GM19025 (cell line): ENCODE measurements around the gene DOC2B.
"Not testable (repeated sequence)": the region's sequence is repeated elsewhere in the genome, so short reads cannot be mapped to it uniquely, and the experiment has no call there.

Source experiments
- ATAC-seq: cut with Tn5 transposase; IDR thresholded peaks from one replicate; pipeline ENCODE4 v1.9.1; 2021; ENCODE audit warnings: mild to moderate bottlenecking, low read depth, moderate library complexity; ENCODE audit not compliant: unreplicated experiment

DOC2B gene

DNA sequence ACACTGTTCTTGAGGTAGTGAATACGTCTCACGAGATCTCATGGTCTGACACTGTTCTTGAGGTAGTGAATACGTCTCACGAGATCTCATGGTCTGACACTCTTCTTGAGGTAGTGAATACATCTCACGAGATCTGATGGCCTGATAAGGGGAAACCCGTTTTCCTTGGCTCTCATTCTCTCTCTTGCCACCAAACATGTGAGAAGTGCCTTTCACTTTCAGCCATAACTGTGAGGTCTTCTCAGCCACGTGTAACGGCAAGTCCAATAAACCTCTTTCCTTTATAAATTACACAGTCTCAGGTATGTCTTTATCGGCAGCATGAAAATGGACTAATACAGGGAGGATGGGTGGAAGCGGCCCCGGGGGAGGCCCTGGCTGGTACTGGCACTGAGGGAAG, 12.8 kb downstream of the DOC2B start:
- ATAC-seq, result not testable (repeated sequence)

DNA sequence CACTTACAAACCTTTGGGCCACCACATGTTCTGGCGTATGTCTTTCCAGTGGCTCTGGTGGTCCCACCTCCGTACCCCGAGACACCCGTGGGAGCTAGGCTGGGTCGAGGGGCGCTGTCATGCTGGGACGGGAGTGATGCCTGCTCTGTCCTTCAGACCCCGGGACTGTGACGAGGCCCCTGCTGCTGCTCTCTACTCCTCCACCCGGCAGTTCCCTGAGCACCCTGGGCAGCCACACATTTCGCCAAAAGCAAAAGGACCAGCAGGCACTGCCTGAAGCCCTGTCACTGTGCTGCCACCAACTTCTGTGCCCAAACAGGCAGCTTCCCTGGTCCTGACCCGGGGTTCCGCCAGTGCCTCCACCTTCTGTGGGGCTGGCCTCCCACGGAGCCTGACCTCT, 15.5 kb downstream of the DOC2B start:
- no peak for ATAC-seq

DNA sequence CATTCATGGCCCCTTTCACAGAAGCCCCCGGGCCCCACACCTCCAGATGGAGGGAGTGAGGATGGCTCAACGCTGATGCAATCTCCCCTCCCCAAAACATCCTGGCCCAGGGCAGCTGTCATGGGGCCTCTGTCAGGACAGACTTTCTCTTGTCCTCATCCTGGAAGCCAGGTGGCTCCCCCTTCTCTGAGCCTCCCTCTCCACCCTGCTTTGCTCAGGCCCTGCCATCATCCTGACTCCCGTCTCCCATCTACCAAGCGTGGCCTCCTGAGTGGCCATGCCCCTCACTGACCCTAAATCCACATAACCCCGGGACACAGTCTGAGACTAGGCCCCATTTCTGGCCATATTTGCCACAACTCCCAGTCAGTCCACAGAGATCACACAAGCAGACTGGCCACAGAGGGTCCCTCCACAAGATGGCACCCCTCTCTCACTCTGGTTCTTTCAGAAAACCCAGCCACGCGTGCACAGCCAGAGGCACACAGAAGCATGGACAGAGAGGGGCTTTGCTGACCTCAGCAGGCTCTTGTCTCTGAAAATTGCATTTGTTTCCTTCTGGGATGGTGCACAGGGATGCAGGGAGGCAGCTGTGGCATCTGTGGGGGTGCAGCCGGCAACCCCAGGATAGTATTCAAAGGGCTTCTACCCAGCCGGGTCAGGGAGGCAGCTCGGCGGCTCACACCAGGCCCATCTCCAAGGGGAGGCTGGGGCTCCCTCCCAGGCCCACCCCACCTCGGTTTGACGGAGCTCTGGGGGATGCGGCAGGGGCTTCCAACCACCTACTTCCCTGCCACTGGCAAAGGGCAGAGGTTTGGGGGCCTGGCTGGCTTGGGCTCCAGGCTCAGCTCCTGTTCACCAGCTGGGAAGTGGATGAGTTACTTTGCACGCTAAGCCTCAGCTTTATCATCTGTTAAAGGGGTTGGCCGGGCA, 16.9 kb downstream of the DOC2B start:
- no peak for ATAC-seq

DNA sequence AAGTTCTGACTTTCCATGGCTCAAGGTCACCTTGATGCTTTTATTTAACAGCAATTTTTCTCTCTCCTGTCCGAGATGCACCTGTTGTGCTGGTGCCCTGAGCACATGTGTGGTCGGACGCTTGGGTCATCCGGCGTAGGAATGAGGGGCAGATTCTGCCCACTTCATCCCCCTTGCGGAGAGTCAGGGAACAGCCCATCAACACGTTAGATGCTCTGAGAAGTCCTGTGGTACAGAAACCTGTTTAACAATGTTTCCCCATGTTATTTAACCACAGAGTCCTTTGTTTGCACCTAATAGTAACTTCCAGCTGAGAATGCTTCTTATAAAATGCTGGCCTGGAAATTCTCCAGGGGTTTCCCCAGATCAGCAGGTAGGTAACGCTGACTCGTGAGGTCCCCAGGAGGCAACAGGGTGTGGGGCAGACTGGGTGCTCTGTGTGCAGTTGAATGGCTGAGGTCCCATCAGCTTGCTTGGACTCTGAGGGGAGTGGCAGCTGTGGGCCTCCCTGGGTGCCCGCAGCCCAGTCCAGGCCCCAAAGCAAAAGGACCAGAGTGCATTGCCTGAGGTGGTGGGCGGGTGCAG, 17.8 kb downstream of the DOC2B start:
- no peak for ATAC-seq

DNA sequence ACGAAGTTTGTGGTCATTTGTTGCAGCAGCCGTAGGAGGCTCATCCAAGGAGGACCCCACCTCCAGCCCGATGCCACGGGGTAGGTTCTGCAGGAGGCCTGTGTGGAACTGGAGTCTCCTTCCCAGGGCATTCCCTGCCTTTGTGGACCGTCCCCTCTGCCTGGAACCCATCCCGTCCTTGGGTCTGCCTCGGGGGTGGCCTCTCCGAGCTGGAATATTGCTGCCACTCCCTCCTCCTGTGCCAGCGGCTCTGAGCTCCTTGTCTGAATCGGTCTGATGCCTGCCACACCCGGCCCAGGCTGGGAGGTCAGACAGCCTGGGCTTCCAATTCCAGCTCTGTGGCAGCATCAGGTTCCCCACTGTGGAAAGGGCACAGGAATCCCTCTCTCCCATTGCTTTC, 18.8 kb downstream of the DOC2B start:
- ATAC-seq, result no peak

DNA sequence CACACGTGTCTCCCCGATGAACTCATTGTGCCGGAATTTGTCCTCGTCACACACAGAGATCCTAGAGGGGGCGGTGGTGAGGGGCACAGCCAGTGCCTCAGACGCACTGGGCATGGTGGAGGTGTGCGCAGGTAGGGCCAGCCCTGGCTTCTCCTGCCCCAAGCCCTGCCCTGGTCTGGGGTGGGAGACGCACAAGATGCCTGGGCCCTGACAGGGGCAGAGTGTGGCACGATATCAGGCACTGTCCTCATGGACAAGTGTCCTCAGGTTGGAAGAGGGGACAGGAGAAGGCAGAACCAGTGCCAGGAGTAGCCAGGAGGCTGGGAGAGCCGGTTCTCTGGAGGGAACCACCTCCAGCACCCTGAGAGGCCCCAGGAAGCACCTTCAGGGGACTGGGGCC, 20.0 kb downstream of the DOC2B start:
- ATAC-seq, result no peak

DNA sequence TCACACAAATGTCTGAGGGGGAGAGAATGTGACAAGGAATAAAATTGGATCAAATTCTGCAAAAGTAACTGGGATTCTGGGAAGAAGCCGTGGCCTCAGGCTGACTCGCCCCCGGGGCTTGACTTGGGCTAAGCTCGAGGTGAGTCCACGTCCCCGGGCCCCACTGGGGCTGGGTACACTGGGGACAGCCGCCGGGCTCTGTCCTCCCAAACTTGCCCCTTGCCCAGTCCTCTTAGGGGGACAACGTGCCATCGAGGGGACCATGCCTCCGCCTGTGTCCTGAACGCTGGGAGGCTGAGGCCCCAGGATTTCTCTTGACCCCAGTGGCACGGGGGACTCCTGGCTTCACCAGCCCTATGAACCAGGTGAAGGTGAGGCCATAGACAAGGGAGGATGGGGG, 21.1 kb downstream of the DOC2B start:
- no peak for ATAC-seq

DNA sequence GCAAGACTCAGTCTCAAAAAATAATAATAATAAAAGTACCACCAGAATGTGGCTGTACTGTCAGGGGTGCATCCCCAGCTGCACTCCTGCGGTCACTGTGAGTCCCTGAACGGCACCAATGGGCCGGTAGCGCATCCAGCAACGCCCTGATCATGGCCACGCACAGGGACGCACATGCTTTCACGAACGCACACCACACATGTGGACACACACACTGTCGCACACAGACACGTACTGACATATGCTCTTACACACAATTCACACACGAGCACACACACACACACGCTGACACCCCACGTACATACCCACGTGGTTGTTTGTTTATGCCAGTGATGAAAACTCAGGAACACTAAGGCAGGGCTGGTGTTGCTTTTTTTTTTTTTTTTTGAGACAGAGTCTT, 21.8 kb downstream of the DOC2B start:
- ATAC-seq, result no peak

DNA sequence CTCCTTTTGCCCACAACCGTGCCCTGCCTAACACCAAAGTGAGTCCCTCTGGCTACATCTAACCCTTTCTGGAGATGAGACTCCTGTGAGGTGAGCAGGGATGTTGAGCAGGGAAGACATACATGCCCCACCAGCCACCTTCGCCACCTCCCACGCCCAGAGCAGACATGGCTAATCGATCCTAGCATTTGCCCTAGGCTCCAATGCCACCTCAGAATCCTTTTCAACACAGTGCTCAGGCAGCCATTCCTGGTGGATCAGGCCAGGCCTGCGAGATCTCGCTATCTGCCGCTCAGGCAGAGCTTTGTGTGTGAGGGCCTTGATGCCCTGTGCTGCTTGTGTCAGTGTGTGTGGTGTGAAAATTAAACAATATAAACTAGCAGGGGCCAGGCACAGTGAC, 23.1 kb downstream of the DOC2B start:
- ATAC-seq, result no peak

DNA sequence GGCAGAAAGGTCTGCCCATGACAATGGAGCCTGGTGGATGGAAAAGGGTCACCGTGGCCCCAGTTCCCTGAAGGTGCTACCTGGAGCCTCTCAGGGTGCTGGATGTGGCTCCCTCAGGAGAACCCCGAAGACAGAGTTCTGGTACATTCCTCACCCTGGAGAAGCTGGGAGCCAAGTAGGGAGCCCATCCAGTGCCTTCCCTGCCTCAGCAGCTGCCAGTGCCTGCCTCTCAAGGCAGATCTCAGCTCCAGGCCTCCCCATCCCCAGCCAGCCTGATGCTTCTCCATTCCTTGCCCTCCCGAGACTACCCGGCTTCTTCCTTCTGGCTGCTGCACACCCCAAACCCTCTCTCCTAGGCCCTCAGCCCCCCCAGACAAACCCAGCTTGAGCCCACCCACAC, 23.5 kb downstream of the DOC2B start:
- ATAC-seq, result no peak

DNA sequence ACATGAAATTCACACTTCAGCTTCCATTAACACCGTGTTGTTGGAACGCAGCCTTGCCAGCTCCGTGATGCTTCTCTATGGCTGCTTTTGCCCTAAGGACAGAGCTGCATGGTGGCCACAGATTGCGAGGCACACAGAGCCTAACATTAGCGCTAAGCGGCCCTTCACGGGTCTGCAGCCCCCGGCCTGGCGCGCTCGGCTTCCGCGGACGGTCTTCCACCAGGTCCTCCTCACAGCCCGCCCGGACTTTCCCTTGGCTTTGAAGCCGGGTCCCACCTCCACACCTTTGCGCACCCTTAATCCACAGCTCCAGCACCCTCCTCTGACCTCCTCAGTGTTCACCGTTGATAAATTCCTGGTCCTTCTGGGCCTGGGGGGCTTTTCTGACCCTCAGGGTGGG, 24.5 kb downstream of the DOC2B start:
- ATAC-seq, result no peak

DNA sequence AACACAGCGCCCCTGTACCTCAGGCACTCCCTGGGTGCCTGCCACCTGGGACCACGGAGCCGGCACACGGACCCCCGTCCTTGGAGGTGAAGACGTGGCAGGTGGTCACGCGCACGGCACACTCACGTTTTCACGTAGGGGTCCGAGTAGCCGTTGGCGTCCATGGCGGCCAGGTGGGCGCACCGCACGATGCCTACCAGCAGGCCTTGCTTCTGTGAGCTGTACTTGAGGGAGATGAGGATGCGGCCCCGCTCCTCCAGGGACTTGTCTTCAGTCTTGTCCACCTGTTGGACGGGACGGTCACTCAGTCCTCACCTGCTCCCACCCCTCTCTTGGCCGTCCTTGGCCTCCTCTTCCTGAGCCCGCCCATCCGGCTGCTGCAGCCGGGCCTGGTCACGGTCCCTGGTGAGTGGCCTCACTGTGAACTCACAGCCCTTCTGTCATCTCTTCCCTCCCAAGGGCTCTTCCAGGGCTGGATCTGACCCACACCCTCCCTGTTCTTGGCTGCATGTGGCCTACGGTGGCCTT, 25.3 kb downstream of the DOC2B start:
- no peak for ATAC-seq

DNA sequence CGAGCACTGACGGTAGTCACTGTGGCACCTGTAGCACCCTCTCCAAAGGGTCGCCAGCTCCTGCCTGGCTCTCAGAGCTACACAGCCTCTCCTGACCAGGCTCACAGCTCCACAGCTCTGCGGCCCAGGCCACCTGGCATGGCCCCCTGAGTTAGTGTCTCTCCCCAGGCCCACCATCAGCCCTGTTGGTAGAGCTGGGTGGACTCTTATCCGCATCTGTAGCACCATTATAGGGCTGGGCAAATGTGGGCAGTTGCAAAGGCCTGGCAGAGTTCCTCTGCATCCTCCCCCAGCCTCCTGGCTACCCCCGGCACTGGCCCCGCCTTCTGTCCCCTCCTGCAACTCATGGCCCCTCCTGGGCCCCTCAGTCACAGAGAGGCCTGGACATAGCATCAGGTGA, 25.9 kb downstream of the DOC2B start:
- no peak for ATAC-seq

DNA sequence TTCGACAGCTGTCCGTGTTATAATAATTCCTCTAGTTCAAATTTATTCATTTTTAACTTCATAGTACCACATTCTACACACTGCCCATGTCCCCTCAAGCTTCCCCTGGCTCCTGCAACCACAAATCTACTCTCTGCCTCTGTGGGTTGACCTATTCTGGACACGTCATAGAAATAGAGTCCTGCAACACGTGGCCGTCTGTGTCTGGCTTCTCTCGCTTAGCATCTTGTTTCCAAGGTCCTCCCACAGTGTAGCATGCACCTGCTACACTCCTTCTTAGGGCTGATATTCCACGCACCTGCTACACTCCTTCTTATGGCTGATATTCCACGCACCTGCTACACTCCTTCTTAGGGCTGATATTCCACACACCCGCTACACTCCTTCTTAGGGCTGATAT, 27.6 kb downstream of the DOC2B start:
- no peak for ATAC-seq

DNA sequence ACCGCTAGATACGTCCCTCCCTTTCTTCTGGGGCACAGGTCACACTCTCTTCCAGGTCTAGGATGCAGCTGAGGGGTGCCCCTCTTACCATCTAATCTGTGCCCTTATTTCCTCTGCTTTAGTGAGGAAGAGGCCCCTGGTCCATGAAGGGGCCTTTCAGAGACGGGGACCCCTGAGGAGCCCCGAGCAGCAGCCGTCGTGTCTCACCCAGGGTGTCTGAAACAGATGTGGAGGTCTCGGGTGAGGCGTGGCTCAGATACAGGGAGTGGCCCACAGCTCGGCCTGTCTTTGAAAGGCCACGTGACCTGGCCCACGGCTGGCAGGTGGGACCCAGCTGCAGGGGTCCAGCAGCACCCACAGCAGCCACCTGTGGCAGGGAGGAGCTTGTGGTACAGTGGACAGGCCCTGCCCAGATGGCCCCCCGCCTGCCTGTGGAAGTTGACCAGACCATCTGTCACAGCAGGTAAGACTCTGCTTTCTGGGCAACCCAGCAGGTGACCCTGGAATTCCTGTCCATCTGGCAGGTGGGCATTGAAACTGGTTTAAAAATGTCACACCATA, 28.5 kb downstream of the DOC2B start:
- ATAC-seq, result no peak

DNA sequence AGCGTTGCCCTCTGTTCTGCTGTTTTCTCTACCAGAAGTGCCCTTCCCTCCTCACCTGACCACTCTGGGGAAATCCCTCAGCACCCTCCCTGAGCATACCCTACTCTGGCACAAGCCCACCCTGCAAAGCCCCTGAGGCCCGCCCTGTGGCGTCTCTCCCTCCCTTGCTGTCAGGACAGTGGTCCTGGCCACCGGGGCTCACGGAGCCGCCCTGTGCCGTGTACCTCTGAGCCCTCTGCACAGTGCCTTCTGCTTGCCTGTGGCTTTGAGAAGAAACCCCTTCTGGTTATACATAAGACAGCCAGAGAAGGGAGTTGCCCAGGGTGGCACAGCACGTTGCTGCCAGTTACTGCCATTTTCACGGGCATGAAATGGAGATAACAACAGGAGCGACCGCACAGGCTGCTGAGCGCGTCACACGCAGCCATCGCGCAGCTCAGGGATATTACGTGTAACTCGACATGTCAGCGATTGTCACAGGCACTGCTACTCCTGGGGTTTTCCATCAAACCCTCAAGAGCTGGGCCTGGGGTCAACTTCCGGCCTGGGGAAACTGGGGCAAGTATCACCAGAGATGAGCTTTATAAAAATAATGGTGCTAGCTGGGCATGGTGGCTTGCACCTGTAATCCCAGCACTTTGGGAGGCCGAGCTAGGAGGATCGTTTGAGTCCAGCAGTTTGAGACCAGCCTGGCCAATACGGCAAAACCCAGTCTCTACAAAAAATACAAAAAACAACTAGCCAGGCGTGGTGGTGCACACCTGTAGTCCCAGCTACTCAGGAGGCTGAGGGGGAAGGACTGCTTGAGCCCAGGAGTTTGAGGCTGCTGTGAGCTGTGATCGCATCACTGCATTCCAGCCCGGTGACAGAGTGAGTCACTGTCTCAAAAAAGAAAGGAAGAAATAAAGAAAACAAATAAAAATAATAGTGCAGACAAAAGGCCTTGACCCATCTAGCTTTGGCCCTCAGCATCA, 29.3 kb downstream of the DOC2B start:
- ATAC-seq, result no peak

DNA sequence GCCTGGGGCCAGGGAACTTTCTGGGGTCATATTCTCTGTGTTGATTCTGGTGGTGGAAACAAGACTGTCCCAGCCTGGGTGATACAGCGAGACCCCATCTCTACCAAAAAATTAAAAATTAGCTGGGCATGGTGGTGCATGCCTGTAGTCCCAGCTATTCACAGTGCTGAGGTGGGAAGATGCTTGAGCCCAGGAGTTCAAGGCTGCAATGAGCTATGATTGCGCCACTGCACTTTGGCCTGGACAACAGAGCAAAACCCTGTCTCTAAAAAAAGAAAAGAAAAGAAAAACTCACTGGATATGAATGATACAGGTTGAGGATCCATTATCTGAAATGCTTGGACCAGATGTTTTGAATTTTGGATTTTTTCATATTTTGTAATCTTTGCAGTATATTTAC, 30.4 kb downstream of the DOC2B start:
- ATAC-seq, result no peak

DNA sequence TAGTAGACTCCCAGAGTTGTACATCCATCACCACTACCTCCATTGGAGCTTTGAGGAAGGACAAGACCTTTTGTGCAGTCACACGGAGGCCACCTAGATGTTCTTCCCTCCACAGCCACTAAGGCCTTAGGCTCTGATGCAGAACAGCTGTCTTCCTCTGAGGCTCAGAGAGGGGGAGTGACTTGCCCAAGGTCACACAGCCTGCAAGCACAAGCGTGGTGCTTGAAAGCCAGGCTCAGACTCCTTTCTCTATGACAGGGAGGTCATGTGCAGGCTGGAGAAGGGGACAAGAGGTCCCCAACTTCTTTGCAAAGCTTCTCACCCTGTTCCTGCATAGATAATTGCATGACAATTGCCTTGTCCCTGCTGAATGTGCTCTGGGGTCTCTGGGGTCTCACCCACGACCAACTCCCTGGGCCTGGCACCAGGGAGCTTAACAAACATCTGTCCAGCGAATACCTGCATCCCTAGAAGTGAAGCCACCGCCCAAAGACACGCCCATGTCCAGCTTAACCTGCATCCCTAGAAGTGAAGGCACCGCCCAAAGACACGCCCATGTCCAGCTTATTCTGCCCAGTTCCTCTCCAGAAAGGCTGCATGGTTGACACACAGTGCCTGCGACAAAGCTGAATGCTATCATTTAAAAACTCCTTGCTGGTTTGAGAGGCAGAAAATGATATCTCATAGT, 31.4 kb downstream of the DOC2B start:
- ATAC-seq, result no peak

DNA sequence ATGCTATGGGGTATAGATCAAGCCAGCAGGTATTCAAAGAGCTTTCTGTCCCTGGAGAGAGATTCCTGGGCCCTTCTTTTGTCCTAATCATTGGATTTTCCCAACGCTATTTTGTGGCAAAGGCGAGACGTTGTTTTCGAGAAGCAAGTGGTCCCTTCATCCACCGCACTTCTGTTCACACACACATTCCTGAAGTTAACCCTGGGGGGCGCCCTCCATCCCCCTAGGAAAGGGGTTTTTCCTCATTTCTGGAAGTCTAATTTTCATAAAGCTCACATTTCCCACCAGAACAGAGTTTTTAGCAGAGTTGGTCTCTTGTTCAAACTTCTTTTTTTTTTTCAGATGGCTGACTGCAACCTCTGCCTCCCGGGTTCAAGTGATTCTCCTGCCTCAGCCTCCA, 32.2 kb downstream of the DOC2B start:
- no peak for ATAC-seq

DNA sequence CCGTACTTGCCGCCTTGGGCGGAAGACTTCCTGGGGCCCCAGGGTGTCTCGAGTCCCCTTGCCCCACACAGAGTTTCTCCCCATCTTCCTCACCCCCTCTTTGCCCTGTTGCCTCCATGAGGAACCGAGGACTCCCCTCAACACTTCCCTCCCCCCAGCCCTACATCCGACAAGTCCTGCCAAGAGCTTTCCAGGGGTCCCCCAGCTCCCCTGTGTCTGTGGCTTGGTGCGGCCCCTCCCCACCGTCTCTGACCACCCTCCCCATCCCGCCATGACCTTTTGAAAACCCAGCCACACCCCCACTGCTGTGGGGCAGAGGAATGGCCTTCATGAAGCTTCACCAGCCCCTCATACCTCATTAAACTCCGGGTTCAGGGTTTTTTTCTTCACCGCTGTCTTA, 32.7 kb downstream of the DOC2B start:
- ATAC-seq, result no peak
